ENCODE measurements around the gene CRB1.

DNA sequence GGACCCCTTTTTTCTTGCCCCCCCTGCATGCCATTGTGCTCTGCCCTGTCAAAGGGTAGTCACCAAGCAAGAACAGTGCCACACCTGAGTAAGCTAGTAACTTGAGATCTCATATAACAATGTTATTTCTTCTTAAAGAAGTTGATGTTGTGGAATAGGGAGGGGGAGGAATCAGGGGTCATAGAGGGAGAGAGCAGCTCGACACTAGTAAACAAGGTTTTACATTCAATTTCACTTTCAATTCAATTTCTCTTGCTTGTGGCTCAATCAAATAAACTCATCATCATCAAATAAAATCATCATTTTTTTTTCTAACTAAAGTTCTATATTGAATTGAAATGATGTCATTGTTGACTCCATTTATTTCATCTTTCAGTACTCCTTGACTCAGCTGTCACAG, 106.4 kb downstream of the CRB1 start:
- TF ChIP-seq, protein P1, sequence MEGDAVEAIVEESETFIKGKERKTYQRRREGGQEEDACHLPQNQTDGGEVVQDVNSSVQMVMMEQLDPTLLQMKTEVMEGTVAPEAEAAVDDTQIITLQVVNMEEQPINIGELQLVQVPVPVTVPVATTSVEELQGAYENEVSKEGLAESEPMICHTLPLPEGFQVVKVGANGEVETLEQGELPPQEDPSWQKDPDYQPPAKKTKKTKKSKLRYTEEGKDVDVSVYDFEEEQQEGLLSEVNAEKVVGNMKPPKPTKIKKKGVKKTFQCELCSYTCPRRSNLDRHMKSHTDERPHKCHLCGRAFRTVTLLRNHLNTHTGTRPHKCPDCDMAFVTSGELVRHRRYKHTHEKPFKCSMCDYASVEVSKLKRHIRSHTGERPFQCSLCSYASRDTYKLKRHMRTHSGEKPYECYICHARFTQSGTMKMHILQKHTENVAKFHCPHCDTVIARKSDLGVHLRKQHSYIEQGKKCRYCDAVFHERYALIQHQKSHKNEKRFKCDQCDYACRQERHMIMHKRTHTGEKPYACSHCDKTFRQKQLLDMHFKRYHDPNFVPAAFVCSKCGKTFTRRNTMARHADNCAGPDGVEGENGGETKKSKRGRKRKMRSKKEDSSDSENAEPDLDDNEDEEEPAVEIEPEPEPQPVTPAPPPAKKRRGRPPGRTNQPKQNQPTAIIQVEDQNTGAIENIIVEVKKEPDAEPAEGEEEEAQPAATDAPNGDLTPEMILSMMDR (IDR thresholded peaks at IDR 0.05; ENCODE audit: borderline replicate concordance, extremely low read depth, low read length, poor library complexity, severe bottlenecking) = no peak
- TF ChIP-seq EZH2 (IDR thresholded peaks at IDR 0.05; ENCODE audit: borderline replicate concordance, low read depth, low read length, severe bottlenecking) = no peak
